Astrocyte of the cerebellum (primary cell): Measurements from ENCODE around the gene HSD17B8.
A peak's percentile ranks its signal among the peaks of the same experiment; 100 is the strongest.

Source experiments
- DNase-seq: peaks from one replicate; pipeline ENCODE4 v3.0.0-alpha.2; 2011; ENCODE audit warnings: low read depth
- H3K4me3 ChIP-seq: 2 replicates; pipeline ENCODE4 v1.5.1; 2011; ENCODE audit warnings: mild to moderate bottlenecking, low read depth, low read length, moderate library complexity
- CTCF ChIP-seq: IDR thresholded peaks from 2 replicates; pipeline ENCODE4 v1.5.1; 2012; ENCODE audit warnings: low read length, low read depth, moderate library complexity, mild to moderate bottlenecking; ENCODE audit errors: missing control alignments
- in situ Hi-C: cut with HindIII; loops from 2 replicates; pipeline ENCODE4 v1.10.0; 2017; ENCODE audit warnings: low sequenced_read_pairs

The HSD17B8 gene

DNA sequence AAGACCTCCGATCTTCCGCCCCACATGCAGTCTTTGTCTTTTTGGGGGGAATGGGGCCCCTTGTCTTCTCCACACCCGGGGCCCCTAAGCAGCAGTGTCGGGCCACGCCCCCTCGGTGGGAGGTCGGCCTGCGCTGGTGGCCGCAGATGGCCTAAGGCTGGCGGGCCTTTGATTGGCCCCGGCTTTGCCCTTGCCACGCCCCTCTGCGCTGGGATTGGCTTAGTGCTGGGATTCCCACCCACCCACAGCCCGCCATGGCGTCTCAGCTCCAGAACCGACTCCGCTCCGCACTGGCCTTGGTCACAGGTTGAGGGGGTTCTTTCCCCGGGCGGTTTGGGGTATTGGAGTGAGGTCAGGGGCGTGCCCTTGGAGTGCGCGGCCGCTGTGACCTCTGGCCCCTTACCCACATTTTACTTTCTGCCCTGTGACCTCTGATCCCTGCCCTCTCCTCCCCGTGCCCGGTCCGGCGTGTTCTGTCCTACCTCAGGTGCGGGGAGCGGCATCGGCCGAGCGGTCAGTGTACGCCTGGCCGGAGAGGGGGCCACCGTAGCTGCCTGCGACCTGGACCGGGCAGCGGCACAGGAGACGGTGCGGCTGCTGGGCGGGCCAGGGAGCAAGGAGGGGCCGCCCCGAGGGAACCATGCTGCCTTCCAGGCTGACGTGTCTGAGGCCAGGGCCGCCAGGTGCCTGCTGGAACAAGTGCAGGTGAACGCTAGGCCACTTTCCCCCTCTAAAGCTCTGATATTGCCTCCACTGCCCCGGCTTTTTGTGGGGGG lies at the start of gene HSD17B8:
Gene HSD17B8 (plus strand): TSS at position 241 of the 776 bp plus-strand sequence. CDS start 14 bp downstream, at position 255.
- peak; percentile 80 for DNase-seq
- peak within 1 kb of the TSS; percentile 72 for H3K4me3 ChIP-seq
- no peak for TF ChIP-seq CTCF
- in situ Hi-C loops, result no loop called here

DNA sequence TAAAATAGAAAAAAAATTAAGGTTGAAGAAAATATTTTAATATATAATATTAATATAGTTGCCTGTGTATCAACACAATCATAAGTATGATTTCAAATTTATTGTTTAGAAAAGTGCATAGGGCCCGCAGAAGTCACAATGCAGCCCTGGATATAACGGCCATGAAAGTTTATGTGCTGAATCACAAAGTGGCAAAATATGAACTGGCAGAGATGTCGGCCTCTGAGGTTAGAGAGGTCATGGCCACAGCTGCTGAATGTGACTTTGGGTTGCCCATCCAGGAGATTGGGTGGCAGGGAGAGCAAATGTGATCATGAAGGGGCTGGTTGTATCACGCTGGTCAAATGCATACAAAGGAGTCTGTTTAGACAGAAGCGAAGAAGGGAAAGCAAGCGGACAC lies 47.9 kb upstream of the HSD17B8 start:
- H3K4me3 ChIP-seq, result no peak overlapping the region
- no peak for DNase-seq
- no peak for TF ChIP-seq CTCF
- in situ Hi-C loops, result no loop called here

GRCh38 chr6:33156964-33157363 lies 47.5 kb upstream of the HSD17B8 start:
- in situ Hi-C loops, result no loop called here
- H3K4me3 ChIP-seq, result no peak overlapping the region
- DNase-seq, result no peak
- no peak for TF ChIP-seq CTCF

GRCh38 chr6:33160096-33160495 lies 44.4 kb upstream of the HSD17B8 start:
- in situ Hi-C loops, result no loop called here
- DNase-seq, result no peak
- TF ChIP-seq CTCF, result no peak
- no peak overlapping the region for H3K4me3 ChIP-seq

DNA sequence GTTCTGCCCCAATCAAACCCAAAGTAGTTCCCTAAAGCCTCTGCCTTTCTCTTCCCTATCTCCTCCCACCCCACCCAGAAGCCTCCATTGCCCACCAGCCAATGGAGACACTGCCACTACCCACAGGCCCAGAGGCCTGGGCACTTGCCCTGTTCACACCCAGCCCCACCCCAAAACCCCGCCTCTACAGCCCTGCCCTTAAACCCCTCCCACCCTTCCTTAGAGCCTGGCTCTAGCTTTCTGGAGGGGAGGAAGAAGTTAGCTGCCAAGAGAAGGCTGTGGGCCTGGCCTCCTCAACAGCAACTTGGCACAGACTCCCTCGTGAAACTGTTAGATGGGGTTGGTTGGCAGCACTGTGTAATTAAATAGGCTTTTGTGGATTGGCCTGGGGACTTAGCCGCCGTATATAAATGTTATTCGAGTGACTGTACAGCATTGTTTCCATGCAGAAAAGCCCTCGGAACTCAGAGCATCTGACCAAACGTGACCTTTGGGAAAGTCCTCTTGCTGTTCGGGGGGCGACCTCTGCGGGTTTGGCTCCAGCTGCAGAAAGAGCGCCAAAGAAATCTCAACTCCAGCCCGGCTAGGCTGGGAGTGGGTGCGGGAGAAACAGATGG lies 43.6 kb upstream of the HSD17B8 start:
- in situ Hi-C loops, result no loop called here
- TF ChIP-seq CTCF, result no peak
- H3K4me3 ChIP-seq, result no peak overlapping the region
- DNase-seq, result peak; percentile 85

GRCh38 chr6:33161354-33162331 lies 42.8 kb upstream of the HSD17B8 start:
- no peak for DNase-seq
- in situ Hi-C loops, result no loop called here
- TF ChIP-seq CTCF, result peak; percentile 87
- H3K4me3 ChIP-seq, result peak overlapping the region; percentile 29
